Measurements from ENCODE around the gene FAM171A2. TPM values are rescaled to one million over a fixed set of nuclear protein-coding genes. Genes with fewer than 3 reads are reported as not detected.

The FAM171A2 gene
- total and polyA plus RNA-seq, 2 donors from 2014 or later: 0.94 to 1.6 TPM

GRCh38 chr17:44351464-44351863 lies 12.2 kb downstream of the FAM171A2 start:
- Histone ChIP-seq H3K27ac (ENCODE audit: low read depth in 2 of 2, low read length in 2 of 2) (no peak overlapping the region), H3K36me3 (ENCODE audit: control insufficient read depth in 2 of 3, insufficient read depth in 3 of 3, low read length in 3 of 3) (peaks cover 0 to 11% (median 8%) of the 10 kb centered on the region in 3 donors), H3K4me1 (ENCODE audit: control insufficient read depth in 2 of 3, insufficient read depth in 2 of 3, low read depth in 1 of 3, low read length in 3 of 3) (peaks cover 0 to under 1% (median 0%) of the 10 kb centered on the region in 3 donors), H3K4me3 (ENCODE audit: low read length in 3 of 3) (no peak overlapping the region), H3K27me3 (ENCODE audit: control insufficient read depth, insufficient read depth, low read length) (no peaks in the 10 kb centered on the region), H3K9me3 (ENCODE audit: control insufficient read depth in 2 of 3, insufficient read depth in 1 of 3, low read length in 3 of 3) (no peaks in the 10 kb centered on the region), H3K9ac (ENCODE audit: low read length in 3 of 3) (no peak overlapping the region)
- intact Hi-C loops (cut with DNase I): no loop called here
- FAIRE-seq (no peak), DNase-seq (no peak)
- no peak for TF ChIP-seq CTCF (IDR thresholded peaks at IDR 0.05; ENCODE audit: borderline replicate concordance, extremely low read depth, insufficient read depth)

GRCh38 chr17:44350733-44351226 lies 12.9 kb downstream of the FAM171A2 start:
- intact Hi-C loops (cut with DNase I): no loop called here
- peak; percentile 66 for TF ChIP-seq CTCF (IDR thresholded peaks at IDR 0.05; ENCODE audit: borderline replicate concordance, extremely low read depth, insufficient read depth)
- Histone ChIP-seq H3K4me3 (ENCODE audit: low read length in 3 of 3) (no peak overlapping the region), H3K27me3 (ENCODE audit: control insufficient read depth, insufficient read depth, low read length) (no peaks in the 10 kb centered on the region), H3K36me3 (ENCODE audit: control insufficient read depth in 2 of 3, insufficient read depth in 3 of 3, low read length in 3 of 3) (peaks cover 0 to 11% (median 8%) of the 10 kb centered on the region in 3 donors), H3K27ac (ENCODE audit: low read depth in 2 of 2, low read length in 2 of 2) (no peak overlapping the region), H3K4me1 (ENCODE audit: control insufficient read depth in 2 of 3, insufficient read depth in 2 of 3, low read depth in 1 of 3, low read length in 3 of 3) (peaks cover 0 to 7% (median 0%) of the 10 kb centered on the region in 3 donors), H3K9ac (ENCODE audit: low read length in 3 of 3) (no peak overlapping the region), H3K9me3 (ENCODE audit: control insufficient read depth in 2 of 3, insufficient read depth in 1 of 3, low read length in 3 of 3) (no peaks in the 10 kb centered on the region)
- FAIRE-seq (no peak), DNase-seq (peak; percentile 73 to 87 (median 79))

- no peak for DNase-seq
- H3K27ac ChIP-seq (ENCODE audit: low read depth in 2 of 2, low read length in 2 of 2): no peak overlapping the region
- intact Hi-C loops (cut with DNase I): no loop called here
- H3K9ac ChIP-seq (ENCODE audit: low read length in 3 of 3): no peak overlapping the region
- peaks cover 0 to 11% (median 8%) of the 10 kb centered on the region in 3 donors for H3K36me3 ChIP-seq (ENCODE audit: control insufficient read depth in 2 of 3, insufficient read depth in 3 of 3, low read length in 3 of 3)
- TF ChIP-seq CTCF (IDR thresholded peaks at IDR 0.05; ENCODE audit: borderline replicate concordance, extremely low read depth, insufficient read depth): no peak
- H3K27me3 ChIP-seq (ENCODE audit: control insufficient read depth, insufficient read depth, low read length): no peaks in the 10 kb centered on the region
- FAIRE-seq: no peak
- peaks cover 0 to 11% (median 0%) of the 10 kb centered on the region in 3 donors for H3K4me1 ChIP-seq (ENCODE audit: control insufficient read depth in 2 of 3, insufficient read depth in 2 of 3, low read depth in 1 of 3, low read length in 3 of 3)
- no peaks in the 10 kb centered on the region for H3K9me3 ChIP-seq (ENCODE audit: control insufficient read depth in 2 of 3, insufficient read depth in 1 of 3, low read length in 3 of 3)
- no peak overlapping the region for H3K4me3 ChIP-seq (ENCODE audit: low read length in 3 of 3)
Observed at GRCh38 chr17:44349553-44350070, 14.0 kb downstream of the FAM171A2 start.
